ES-I3 (cell line): ENCODE measurements around the gene AGXT2.
"Not testable (repeated sequence)": the region's sequence is repeated elsewhere in the genome, so short reads cannot be mapped to it uniquely, and the experiment has no call there.

Experiments used
- H3K36me3 ChIP-seq: 2 replicates; pipeline ENCODE4 v1.6.1; 2013; ENCODE audit warnings: mild to moderate bottlenecking, low read length, control low read depth, moderate library complexity; ENCODE audit not compliant: insufficient read depth
- H3K4me1 ChIP-seq: 2 replicates; pipeline ENCODE4 v1.6.1; 2013; ENCODE audit warnings: mild to moderate bottlenecking, control low read depth, low read length; ENCODE audit not compliant: insufficient read depth
- H3K9ac ChIP-seq: 2 replicates; pipeline ENCODE4 v1.6.1; 2013; ENCODE audit warnings: low read depth, mild to moderate bottlenecking, low read length, moderate library complexity
- H3K9me3 ChIP-seq: 2 replicates; pipeline ENCODE4 v1.6.1; 2013; ENCODE audit warnings: mild to moderate bottlenecking, low read length, moderate library complexity; ENCODE audit not compliant: control insufficient read depth, insufficient read depth

The AGXT2 gene

DNA sequence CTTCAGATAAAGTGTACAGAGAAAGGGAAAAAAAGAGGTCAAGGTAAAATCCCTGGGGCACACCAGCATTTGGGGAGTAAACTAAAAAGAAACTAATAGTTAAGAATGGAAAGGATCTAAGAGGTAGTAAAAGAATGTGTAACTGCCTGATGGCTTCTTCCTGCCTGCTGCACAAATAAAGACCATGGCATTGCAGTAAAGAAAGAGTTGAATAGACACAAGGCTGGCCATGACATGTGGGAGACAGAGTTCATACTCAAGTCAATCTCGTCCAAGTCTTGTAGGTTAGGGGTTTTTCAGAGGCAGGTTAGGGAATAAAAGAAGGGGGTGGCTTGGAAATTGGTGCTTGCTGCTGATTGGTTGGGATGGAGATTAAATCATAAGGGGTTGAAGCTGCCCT, 60.8 kb downstream of the AGXT2 start:
- Histone ChIP-seq H3K9me3 (peaks cover 2% of the 10 kb centered on the region), H3K9ac (no peak overlapping the region), H3K4me1 (no peaks in the 10 kb centered on the region), H3K36me3 (no peaks in the 10 kb centered on the region; the same call in 1 of the 2 replicates)

DNA sequence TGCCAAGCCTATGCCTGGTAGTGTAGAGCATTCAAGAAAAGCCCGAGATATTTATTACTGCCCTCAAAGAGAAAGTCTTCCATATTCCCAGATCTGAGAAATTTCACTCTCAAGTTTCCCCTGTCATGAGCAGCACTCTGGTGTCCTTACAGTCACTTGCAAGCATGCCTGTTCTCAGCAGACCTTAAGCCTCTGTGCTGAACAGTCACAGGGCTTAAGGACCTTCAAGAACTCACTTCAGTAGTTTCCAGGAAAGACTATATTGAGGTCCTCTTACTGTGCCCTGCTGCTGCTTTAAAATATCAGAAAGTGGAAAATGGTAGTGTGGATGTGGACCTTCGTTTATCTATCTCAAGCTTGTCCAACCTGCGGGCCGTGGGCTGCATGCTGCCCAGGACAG, 64.9 kb downstream of the AGXT2 start:
- peaks cover 2% of the 10 kb centered on the region for H3K9me3 ChIP-seq
- H3K4me1 ChIP-seq = no peaks in the 10 kb centered on the region
- no peak overlapping the region for H3K9ac ChIP-seq
- no peaks in the 10 kb centered on the region; the same call in 1 of the 2 replicates for H3K36me3 ChIP-seq

DNA sequence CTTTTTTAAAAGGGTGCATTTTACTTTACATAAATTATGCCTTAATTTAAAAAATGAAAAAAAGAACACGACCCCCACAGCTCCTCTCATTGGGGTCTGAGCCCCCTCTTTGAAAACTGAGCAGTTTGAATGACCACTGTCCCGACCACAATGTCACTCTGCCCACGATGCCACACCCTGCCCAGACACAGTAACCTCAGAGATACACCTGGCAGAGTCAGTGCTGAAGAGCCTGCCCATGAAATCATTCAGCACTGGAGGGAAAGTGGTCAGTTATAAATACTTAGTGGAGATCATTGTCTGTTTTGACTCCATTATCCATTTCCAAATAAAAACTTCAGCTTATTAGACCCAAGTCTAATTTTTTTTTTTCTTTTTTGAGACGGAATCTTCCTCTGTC, 69.1 kb downstream of the AGXT2 start:
- H3K9me3 ChIP-seq = no peaks in the 10 kb centered on the region
- 0 out of 2 replicates have a peak, but pooled peaks cover 11% of the 10 kb centered on the region for H3K4me1 ChIP-seq
- H3K36me3 ChIP-seq = no peaks in the 10 kb centered on the region
- no peak overlapping the region for H3K9ac ChIP-seq

DNA sequence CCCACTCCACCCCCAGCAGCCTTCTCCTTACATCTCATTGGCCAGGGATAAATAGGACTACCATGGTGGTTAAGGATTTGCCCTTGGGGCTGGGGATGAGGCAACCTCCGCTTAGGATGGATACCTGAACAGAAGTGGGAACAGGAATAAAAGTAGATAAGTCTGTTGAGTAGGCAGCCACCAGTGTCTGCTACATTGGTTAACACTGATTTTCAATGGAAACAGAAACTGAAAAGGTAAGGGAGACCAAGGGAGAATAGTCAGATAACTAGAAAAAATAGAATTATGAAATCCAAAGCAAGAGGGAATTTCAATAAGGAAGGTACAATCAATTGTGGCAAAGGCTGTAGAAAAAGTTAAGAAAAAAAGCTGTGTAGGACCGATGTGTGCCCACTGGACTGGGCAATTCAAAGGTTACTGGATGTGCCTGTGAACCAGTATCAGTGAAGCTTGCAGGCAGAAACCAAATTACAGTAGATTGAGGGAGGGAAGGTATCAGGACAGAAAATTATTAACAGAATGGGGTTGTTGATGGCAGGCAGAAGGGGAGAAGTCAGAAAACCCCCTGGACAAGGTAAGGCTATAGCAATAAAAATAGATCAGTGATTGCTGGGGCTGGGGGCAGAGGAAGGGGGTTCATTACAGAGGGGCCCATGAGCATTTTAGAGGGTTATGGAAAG, 69.7 kb downstream of the AGXT2 start:
- H3K9me3 ChIP-seq = no peaks in the 10 kb centered on the region
- H3K9ac ChIP-seq = no peak overlapping the region
- H3K4me1 ChIP-seq = 0 out of 2 replicates have a peak, but pooled peaks cover 11% of the 10 kb centered on the region
- H3K36me3 ChIP-seq = no peaks in the 10 kb centered on the region

DNA sequence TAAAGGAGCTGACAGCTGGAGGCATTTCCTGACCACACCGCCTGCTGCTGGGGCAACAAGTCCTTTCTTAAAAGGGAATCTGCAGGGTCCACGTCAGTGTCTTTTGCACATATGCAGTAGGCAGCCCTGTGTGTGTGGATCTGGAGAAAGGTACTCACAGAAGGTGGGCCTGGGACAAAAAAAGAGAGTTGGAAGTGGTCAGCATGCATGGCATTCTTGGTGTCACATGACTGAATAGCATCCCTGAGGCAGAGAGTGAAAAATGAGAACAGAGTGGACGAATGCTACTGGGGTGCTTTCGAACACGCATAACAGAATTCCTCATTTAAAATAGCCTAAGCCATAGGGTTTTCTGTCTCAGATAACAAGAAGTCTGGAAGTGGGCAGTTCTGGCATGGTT, 71.4 kb downstream of the AGXT2 start:
- Histone ChIP-seq H3K4me1 (0 out of 2 replicates have a peak, but pooled peaks cover 11% of the 10 kb centered on the region), H3K9ac (no peak overlapping the region), H3K36me3 (no peaks in the 10 kb centered on the region), H3K9me3 (no peaks in the 10 kb centered on the region)

DNA sequence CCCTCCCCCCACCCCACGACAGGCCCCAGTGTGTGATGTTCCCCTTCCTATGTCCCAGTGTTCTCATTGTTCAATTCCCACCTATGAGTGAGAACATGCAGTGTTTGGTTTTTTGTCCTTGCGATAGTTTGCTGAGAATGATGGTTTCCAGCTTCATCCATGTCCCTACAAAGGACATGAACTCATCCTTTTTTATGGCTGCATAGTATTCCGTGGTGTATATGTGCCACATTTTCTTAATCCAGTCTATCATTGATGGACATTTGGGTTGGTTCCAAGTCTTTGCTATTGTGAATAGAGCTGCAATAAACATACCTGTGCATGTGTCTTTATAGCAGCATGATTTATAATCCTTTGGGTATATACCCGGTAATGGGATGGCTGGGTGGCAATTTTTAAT, 76.1 kb downstream of the AGXT2 start:
- 0 out of 2 replicates have a peak, but pooled peaks cover 11% of the 10 kb centered on the region for H3K4me1 ChIP-seq
- not testable (repeated sequence) for H3K36me3 ChIP-seq, H3K9me3 ChIP-seq, H3K9ac ChIP-seq

DNA sequence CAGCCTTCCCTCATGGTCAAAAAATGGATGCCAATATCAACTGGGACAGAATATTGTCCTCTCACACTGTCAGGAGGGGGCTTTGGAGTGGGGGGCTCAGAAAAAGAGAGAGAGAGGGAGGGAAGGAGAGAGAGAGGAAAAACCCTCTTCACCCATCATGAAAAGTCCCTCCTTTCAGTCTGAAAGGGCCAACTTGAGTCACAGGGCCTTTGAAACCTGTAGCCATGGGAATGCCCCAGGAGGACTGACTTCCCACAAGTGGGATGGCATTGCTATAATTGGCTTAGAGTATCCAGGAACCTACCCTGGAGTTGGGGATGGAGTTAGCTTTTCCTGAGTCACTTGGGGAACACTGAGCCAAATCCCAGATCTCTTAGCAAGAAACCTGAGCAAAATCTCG, 77.2 kb downstream of the AGXT2 start:
- Histone ChIP-seq H3K4me1 (0 out of 2 replicates have a peak, but pooled peaks cover 2% of the 10 kb centered on the region), H3K36me3 (no peaks in the 10 kb centered on the region), H3K9ac (no peak overlapping the region), H3K9me3 (0 out of 2 replicates have a peak, but pooled peaks cover 3% of the 10 kb centered on the region)

DNA sequence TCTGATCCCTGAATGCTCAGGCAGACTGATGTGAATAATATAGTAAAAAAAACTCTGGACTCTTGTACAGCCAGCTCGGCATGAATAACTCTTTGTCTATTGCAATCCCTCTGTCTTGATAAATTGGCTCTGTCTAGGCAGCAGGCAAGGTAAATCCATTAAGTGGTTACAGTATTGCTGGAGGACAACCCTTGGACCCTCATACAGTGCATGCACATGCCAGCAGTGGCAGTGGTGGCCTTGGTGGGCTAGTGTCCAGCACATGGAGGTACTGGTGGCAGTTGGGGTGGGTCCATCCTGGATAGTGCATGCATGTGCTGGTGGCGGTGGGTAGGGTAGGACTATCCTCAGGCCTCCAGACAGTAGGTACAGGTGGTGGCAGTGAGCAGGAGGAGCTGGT, 79.5 kb downstream of the AGXT2 start:
- no peaks in the 10 kb centered on the region for H3K4me1 ChIP-seq
- H3K9me3 ChIP-seq = peaks cover 4% of the 10 kb centered on the region; the same call in 1 of the 2 replicates
- H3K36me3 ChIP-seq = no peaks in the 10 kb centered on the region
- H3K9ac ChIP-seq = no peak overlapping the region

DNA sequence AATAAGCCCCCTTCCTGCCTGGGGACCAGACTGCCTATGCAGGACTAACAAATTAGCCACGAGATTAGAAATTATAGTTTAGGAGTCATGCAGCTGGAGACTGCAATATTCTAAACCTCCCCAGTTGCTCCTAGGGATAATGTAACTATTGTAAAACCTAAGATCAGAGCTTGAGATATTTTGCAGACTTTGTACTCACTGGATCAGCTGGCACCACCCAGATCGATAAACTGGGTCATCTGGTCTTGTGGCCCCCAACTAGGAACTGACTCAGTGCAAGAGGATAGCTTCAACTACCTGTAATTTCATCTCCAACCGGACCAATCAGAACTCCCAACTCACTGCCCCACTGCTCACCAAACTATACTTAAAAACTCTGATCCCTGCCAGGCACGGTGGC, 80.2 kb downstream of the AGXT2 start:
- peaks cover 4% of the 10 kb centered on the region; the same call in 1 of the 2 replicates for H3K9me3 ChIP-seq
- H3K9ac ChIP-seq = no peak overlapping the region
- H3K4me1 ChIP-seq = no peaks in the 10 kb centered on the region
- no peaks in the 10 kb centered on the region for H3K36me3 ChIP-seq

DNA sequence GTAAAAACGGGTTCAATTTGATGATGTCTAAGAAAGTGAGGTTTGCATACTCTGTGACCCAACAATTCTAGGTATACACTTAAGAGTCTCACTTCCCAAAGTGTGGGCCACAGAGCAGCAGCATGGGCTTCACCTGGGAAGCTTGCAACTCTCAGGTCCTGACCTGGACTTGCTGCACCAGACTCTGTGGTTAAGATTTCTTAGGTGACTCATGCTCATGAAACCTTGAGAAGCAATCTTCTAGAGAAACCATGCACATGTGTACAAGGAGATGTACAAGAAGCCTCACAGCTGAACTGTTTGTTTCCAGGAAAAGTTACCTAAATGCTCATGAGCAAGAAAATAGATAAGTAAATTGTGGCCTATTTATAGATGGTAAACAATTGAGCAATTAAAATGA, 88.4 kb downstream of the AGXT2 start:
- H3K4me1 ChIP-seq = peaks cover 9% of the 10 kb centered on the region; the same call in 1 of the 2 replicates
- no peak overlapping the region for H3K9ac ChIP-seq
- no peaks in the 10 kb centered on the region for H3K9me3 ChIP-seq
- no peaks in the 10 kb centered on the region; the same call in 1 of the 2 replicates for H3K36me3 ChIP-seq

DNA sequence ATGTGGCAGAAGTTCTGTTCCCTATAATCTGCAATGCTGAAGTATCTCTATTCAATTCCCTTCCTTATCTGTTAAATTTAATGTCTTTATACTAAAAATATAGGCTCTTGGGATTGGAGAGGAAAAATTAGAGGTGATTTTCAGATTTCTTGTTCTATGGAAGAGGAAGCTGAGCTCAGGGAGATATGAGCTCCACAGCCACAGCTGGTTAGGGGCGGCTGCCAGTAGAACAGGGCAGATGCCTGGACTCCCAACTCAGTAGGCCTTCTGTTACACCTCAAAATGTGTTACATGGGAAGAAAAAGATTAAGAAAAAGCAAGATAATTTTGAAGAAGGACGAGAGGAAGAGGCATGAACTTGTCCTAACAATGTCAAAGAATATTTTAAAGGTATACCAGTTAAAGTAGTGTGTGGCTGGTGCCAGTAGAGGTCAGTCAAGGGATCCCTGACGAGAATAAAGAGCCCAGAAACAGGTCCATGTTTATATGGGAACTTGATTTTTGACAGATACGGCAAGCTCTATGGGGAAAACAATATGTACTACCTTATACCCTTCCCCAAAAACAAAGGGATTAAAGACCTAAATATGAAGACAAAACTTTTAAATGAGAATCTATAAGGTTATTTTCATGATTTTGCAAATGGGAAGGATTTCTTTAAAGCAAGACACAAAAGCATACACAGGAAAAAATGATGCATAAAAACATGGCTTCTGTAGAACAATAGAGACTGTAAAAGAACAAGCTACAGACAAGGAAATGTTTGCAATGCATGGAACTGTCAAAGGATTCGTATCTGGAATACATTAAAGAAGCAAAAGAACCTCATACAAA, 89.7 kb downstream of the AGXT2 start:
- no peaks in the 10 kb centered on the region for H3K9me3 ChIP-seq
- peaks cover 9% of the 10 kb centered on the region; the same call in 1 of the 2 replicates for H3K4me1 ChIP-seq
- H3K9ac ChIP-seq = no peak overlapping the region
- H3K36me3 ChIP-seq = no peaks in the 10 kb centered on the region; the same call in 1 of the 2 replicates

DNA sequence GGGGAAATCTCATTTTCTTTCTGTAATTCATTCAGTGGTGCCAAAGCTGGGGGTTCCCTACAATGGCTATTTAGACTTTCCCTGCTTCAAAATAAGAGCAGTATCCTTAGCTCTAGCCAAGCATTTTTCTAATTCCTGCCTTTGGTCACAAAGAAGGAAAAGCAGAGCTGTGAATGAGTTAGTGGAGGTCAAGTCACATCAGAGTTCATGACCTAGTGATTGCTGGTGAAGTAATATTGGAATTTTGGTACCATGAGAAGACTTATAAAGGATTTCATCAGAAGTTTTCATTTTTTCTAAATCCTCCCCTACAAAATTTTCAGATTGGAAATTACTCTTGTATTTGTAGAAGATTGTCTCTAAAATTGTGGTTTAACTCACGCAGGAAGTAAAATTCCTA, 90.4 kb downstream of the AGXT2 start:
- H3K9ac ChIP-seq = no peak overlapping the region
- peaks cover 9% of the 10 kb centered on the region; the same call in 1 of the 2 replicates for H3K4me1 ChIP-seq
- H3K36me3 ChIP-seq = no peaks in the 10 kb centered on the region; the same call in 1 of the 2 replicates
- no peaks in the 10 kb centered on the region for H3K9me3 ChIP-seq
